ENCODE measurements around the gene PPP1R36. TPM values are rescaled to one million over a fixed set of nuclear protein-coding genes. Genes with fewer than 3 reads are reported as not detected.

The PPP1R36 gene
- total and polyA plus RNA-seq, 2 of the 13 experiments (the other 11 are each of a cell fraction or from before 2014, with no cell fraction given), result 0.11 to 0.17 TPM

DNA sequence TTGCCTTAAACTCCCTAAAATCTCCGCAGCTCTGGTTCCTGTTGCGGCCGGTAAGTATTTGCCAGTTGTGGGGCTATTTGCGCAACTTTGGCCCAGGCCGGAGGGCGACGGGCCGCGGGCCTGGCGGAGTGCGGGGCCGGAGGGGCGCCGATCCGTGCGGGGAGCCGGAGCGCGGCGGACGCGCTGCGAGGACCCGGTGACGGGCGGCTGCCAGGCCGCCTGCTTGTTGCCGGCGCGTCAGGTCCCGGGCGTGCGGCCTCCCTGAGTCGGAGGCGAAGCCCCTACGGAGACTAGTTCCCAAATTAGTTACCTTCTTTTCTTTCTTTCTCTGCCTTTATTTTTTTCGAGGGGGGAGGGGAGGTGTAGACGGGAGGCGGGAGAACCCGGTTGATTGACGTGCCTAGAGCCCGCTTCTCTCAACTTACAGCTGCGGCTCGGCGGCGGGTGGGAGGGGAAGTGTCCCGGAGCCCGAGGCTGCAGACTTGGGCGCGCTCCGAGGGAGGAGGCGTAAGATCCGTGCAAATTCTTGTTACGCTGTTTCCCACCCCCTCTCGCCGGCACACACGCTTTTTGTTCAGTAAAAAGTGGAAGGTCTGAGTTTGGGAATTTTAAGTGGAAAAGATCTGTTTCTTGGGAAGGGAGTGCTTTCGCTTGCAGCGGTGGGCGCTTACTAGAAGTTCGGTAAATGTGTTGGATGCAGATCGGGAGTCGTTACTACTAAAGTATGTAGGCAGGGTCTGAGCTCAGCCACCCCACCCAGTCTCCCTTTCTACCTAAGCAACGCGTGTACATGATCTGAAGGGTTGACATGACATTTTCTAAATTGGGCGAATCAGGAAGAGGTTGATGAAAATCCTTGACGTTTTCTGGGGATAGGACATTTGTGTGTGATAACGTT, 44.6 kb upstream of the PPP1R36 start (continued):
- TF ChIP-seq, protein P1, sequence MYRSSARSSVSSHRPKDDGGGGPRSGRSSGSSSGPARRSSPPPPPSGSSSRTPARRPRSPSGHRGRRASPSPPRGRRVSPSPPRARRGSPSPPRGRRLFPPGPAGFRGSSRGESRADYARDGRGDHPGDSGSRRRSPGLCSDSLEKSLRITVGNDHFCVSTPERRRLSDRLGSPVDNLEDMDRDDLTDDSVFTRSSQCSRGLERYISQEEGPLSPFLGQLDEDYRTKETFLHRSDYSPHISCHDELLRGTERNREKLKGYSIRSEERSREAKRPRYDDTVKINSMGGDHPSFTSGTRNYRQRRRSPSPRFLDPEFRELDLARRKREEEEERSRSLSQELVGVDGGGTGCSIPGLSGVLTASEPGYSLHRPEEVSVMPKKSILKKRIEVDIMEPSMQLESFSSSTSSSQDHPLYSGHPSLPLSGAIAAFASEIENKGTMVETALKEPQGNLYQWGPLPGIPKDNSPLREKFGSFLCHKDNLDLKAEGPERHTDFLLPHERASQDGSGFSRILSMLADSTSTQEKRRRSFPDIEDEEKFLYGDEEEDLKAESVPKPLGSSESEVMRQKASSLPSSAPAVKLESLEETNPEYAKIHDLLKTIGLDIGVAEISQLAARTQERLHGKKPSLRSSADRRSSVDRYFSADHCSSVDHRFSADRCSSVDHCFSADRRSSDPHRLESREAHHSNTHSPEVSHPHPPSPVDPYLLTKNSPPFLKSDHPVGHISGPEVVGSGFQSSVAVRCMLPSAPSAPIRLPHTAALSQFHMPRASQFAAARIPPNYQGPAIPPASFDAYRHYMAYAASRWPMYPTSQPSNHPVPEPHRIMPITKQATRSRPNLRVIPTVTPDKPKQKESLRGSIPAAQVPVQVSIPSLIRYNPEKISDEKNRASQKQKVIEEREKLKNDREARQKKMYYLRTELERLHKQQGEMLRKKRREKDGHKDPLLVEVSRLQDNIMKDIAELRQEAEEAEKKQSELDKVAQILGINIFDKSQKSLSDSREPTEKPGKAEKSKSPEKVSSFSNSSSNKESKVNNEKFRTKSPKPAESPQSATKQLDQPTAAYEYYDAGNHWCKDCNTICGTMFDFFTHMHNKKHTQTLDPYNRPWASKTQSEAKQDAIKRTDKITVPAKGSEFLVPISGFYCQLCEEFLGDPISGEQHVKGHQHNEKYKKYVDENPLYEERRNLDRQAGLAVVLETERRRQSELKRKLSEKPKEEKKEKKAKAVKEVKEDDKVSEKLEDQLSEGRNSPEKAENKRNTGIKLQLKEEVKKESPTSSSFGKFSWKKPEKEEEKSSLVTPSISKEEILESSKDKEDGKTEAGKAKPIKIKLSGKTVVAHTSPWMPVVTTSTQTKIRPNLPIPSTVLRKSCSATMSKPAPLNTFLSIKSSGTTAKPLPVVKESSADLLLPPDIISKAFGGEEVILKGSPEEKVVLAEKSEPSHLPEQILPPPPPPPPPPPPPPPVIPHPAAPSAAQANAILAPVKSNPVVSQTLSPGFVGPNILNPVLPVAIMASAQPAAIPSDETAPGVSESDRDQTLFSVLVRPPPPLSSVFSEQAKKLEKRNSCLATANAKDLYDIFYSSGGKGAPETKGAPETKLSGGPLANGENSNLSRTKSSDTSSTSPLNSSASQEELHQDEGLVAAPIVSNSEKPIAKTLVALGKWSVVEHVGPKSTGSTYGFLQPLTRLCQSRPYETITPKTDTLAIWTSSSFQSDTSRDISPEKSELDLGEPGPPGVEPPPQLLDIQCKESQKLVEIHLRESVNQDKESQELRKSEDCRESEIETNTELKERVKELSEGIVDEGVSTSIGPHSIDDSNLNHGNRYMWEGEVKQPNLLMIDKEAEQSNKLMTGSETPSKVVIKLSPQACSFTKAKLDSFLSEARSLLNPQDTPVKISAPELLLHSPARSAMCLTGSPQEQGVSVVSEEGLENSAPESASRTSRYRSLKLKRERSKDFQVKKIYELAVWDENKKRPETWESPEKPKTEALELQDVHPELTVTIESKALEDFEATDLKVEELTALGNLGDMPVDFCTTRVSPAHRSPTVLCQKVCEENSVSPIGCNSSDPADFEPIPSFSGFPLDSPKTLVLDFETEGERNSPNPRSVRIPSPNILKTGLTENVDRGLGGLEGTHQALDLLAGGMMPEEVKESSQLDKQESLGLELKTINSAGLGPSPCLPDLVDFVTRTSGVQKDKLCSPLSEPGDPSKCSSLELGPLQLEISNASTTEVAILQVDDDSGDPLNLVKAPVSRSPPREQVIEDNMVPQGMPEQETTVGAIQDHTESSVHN (CRISPR knock-in tag; IDR thresholded peaks at IDR 0.05), result no peak
- TF ChIP-seq HES4 (CRISPR knock-in tag; IDR thresholded peaks at IDR 0.05; ENCODE audit: borderline replicate concordance) (no peak), BRD4 (CRISPR knock-in tag; IDR thresholded peaks at IDR 0.05) (no peak), ZNF496 (CRISPR knock-in tag; IDR thresholded peaks at IDR 0.05; ENCODE audit: insufficient replicate concordance) (no peak), NFAT5 (CRISPR knock-in tag; IDR thresholded peaks at IDR 0.05) (no peak), CSRNP2 (CRISPR knock-in tag; conservative IDR thresholded peaks at IDR 0.05; ENCODE audit: low read depth) (no peak), ZNF337 (CRISPR knock-in tag; IDR thresholded peaks at IDR 0.05; ENCODE audit: borderline replicate concordance, low read depth) (no peak)
- TF ChIP-seq, protein P2, sequence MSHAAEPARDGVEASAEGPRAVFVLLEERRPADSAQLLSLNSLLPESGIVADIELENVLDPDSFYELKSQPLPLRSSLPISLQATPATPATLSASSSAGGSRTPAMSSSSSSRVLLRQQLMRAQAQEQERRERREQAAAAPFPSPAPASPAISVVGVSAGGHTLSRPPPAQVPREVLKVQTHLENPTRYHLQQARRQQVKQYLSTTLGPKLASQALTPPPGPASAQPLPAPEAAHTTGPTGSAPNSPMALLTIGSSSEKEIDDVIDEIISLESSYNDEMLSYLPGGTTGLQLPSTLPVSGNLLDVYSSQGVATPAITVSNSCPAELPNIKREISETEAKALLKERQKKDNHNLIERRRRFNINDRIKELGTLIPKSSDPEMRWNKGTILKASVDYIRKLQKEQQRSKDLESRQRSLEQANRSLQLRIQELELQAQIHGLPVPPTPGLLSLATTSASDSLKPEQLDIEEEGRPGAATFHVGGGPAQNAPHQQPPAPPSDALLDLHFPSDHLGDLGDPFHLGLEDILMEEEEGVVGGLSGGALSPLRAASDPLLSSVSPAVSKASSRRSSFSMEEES (CRISPR knock-in tag; IDR thresholded peaks at IDR 0.05), result no peak
- TF ChIP-seq, protein P3, sequence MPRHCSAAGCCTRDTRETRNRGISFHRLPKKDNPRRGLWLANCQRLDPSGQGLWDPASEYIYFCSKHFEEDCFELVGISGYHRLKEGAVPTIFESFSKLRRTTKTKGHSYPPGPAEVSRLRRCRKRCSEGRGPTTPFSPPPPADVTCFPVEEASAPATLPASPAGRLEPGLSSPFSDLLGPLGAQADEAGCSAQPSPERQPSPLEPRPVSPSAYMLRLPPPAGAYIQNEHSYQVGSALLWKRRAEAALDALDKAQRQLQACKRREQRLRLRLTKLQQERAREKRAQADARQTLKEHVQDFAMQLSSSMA (CRISPR knock-in tag; IDR thresholded peaks at IDR 0.05), result no peak

Data from HepG2 (cell line).